ENCODE data around the gene PRSS23. TPM values are rescaled to one million over a fixed set of nuclear protein-coding genes. Genes with fewer than 3 reads are reported as not detected.

PRSS23 gene
- polyA plus RNA-seq, 1 donor from 2014 or later, result 3.6 TPM

- no peak overlapping the region for H3K4me3 ChIP-seq (ENCODE audit: low read length)
- H3K4me2 ChIP-seq (ENCODE audit: low read length), result no peak overlapping the region
- H3K27me3 ChIP-seq (ENCODE audit: insufficient read depth, low read depth, low read length), result no peaks in the 10 kb centered on the region
- no peak overlapping the region for H3K27ac ChIP-seq (ENCODE audit: low read length)
- no peaks in the 10 kb centered on the region for H3K9me2 ChIP-seq (ENCODE audit: insufficient read depth, low read length)
- H3K9me3 ChIP-seq (ENCODE audit: low read length), result no peaks in the 10 kb centered on the region
- no peaks in the 10 kb centered on the region for H3F3A ChIP-seq (ENCODE audit: insufficient read depth, low read length, poor library complexity, severe bottlenecking)
- H2AFZ ChIP-seq (ENCODE audit: low read depth, low read length), result no peak overlapping the region
- H3K9ac ChIP-seq (ENCODE audit: low read length), result no peak overlapping the region
- H3K36me3 ChIP-seq (ENCODE audit: insufficient read depth, low read length), result no peaks in the 10 kb centered on the region
- TF ChIP-seq REST (IDR thresholded peaks at IDR 0.05; ENCODE audit: borderline replicate concordance) (no peak), RAD21 (conservative IDR thresholded peaks at IDR 0.05) (no peak), EP300 (conservative IDR thresholded peaks at IDR 0.05; ENCODE audit: poor library complexity, severe bottlenecking) (no peak), TAF1 (IDR thresholded peaks at IDR 0.05; ENCODE audit: low read depth) (no peak), EZH2 (IDR thresholded peaks at IDR 0.05; ENCODE audit: borderline replicate concordance, insufficient read depth, low read length, poor library complexity, severe bottlenecking) (no peak), POLR2AphosphoS5 (IDR thresholded peaks at IDR 0.05) (no peak)
- TF ChIP-seq, protein P1, sequence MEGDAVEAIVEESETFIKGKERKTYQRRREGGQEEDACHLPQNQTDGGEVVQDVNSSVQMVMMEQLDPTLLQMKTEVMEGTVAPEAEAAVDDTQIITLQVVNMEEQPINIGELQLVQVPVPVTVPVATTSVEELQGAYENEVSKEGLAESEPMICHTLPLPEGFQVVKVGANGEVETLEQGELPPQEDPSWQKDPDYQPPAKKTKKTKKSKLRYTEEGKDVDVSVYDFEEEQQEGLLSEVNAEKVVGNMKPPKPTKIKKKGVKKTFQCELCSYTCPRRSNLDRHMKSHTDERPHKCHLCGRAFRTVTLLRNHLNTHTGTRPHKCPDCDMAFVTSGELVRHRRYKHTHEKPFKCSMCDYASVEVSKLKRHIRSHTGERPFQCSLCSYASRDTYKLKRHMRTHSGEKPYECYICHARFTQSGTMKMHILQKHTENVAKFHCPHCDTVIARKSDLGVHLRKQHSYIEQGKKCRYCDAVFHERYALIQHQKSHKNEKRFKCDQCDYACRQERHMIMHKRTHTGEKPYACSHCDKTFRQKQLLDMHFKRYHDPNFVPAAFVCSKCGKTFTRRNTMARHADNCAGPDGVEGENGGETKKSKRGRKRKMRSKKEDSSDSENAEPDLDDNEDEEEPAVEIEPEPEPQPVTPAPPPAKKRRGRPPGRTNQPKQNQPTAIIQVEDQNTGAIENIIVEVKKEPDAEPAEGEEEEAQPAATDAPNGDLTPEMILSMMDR (IDR thresholded peaks at IDR 0.05; ENCODE audit: poor library complexity, severe bottlenecking), result no peak
- no peaks in the 10 kb centered on the region for H3K79me2 ChIP-seq (replicated peaks; ENCODE audit: insufficient read depth, low read length)
- H4K20me1 ChIP-seq (ENCODE audit: insufficient read depth), result no peaks in the 10 kb centered on the region
Observed at GRCh38 chr11:86761978-86762377, 38.4 kb upstream of the PRSS23 start.

- no peak overlapping the region for H3K27ac ChIP-seq (ENCODE audit: low read length)
- no peaks in the 10 kb centered on the region for H3K27me3 ChIP-seq (ENCODE audit: insufficient read depth, low read depth, low read length)
- no peak overlapping the region for H3K4me2 ChIP-seq (ENCODE audit: low read length)
- H3K36me3 ChIP-seq (ENCODE audit: insufficient read depth, low read length), result no peaks in the 10 kb centered on the region
- no peaks in the 10 kb centered on the region for H3K79me2 ChIP-seq (replicated peaks; ENCODE audit: insufficient read depth, low read length)
- no peaks in the 10 kb centered on the region for H4K20me1 ChIP-seq (ENCODE audit: insufficient read depth)
- no peak overlapping the region for H2AFZ ChIP-seq (ENCODE audit: low read depth, low read length)
- H3K9me2 ChIP-seq (ENCODE audit: insufficient read depth, low read length), result no peaks in the 10 kb centered on the region
- no peaks in the 10 kb centered on the region for H3K9me3 ChIP-seq (ENCODE audit: low read length)
- H3K4me3 ChIP-seq (ENCODE audit: low read length), result no peak overlapping the region
- H3K9ac ChIP-seq (ENCODE audit: low read length), result no peak overlapping the region
- H3F3A ChIP-seq (ENCODE audit: insufficient read depth, low read length, poor library complexity, severe bottlenecking), result no peaks in the 10 kb centered on the region
- no peak for TF ChIP-seq EZH2 (IDR thresholded peaks at IDR 0.05; ENCODE audit: borderline replicate concordance, insufficient read depth, low read length, poor library complexity, severe bottlenecking)
- no peak for TF ChIP-seq MXI1 (conservative IDR thresholded peaks at IDR 0.05; ENCODE audit: poor library complexity, severe bottlenecking)
- TF ChIP-seq EP300 (conservative IDR thresholded peaks at IDR 0.05; ENCODE audit: poor library complexity, severe bottlenecking), result no peak
- TF ChIP-seq REST (IDR thresholded peaks at IDR 0.05; ENCODE audit: borderline replicate concordance), result no peak
- no peak for TF ChIP-seq TAF1 (IDR thresholded peaks at IDR 0.05; ENCODE audit: low read depth)
- no peak for TF ChIP-seq SMC3 (conservative IDR thresholded peaks at IDR 0.05; ENCODE audit: poor library complexity)
- TF ChIP-seq, protein P1 (IDR thresholded peaks at IDR 0.05; ENCODE audit: poor library complexity, severe bottlenecking), result no peak
- TF ChIP-seq RAD21 (conservative IDR thresholded peaks at IDR 0.05), result no peak
- TF ChIP-seq POLR2AphosphoS5 (IDR thresholded peaks at IDR 0.05), result no peak
Observed at GRCh38 chr11:86765203-86765602, 35.1 kb upstream of the PRSS23 start.

Data from neural cell (in vitro differentiated cells).